ENCODE data around the gene KIF17.

DNA sequence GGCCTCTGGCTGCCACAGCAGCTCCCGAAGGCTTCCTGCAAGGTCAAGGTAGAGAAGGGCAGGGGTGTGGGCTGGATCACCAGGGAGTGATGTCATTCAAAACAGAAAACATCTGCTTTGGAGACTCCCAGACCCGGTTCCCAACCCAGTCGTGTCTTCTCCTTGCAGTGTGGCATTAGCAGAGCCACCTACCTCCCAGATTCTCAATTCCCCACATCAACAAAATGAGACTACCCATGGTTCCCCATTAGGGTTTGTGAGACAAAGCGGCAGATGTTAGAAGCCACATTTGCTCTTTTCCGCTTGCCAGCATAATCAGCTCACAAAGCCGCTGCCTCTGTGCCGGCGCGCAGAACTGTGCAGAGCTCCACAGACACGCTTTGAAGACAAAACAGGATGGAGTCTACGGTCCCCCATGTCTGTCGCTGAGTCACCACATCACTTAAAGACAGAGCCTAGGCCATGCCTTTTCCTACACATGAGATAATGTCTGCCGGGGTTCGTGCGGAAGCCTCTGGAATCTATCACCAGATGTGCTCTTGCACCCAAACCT, 12.5 kb downstream of the KIF17 start:
- TF ChIP-seq, protein P1, sequence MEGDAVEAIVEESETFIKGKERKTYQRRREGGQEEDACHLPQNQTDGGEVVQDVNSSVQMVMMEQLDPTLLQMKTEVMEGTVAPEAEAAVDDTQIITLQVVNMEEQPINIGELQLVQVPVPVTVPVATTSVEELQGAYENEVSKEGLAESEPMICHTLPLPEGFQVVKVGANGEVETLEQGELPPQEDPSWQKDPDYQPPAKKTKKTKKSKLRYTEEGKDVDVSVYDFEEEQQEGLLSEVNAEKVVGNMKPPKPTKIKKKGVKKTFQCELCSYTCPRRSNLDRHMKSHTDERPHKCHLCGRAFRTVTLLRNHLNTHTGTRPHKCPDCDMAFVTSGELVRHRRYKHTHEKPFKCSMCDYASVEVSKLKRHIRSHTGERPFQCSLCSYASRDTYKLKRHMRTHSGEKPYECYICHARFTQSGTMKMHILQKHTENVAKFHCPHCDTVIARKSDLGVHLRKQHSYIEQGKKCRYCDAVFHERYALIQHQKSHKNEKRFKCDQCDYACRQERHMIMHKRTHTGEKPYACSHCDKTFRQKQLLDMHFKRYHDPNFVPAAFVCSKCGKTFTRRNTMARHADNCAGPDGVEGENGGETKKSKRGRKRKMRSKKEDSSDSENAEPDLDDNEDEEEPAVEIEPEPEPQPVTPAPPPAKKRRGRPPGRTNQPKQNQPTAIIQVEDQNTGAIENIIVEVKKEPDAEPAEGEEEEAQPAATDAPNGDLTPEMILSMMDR (IDR thresholded peaks at IDR 0.05; ENCODE audit: low read depth, low read length, poor library complexity, severe bottlenecking), result no peak
- TF ChIP-seq EZH2phosphoT487 (IDR thresholded peaks at IDR 0.05; ENCODE audit: borderline replicate concordance, low read length), result no peak

Measured in DOHH2 (cell line).